Vagina (tissue), 2 donors: ENCODE measurements around the gene GRIK2. TPM values are rescaled to one million over a fixed set of nuclear protein-coding genes. Genes with fewer than 3 reads are reported as not detected.

Source experiments
- DNase-seq, 2 donors: peaks; one replicate each; pipeline ENCODE4 v3.0.0-alpha.2; 2017; ENCODE audit errors: extremely low spot score in 2 of 2
- H3K27ac ChIP-seq: fragments of 200-600 bp; sonication (generic); one replicate; pipeline ENCODE4 v1.5.1; 2019
- H3K27me3 ChIP-seq: fragments of 200-600 bp; sonication (generic); one replicate; pipeline ENCODE4 v1.5.1; 2019
- H3K36me3 ChIP-seq, 2 donors: fragments of 200-600 bp; sonication (generic); one replicate each; pipeline ENCODE4 v1.5.1; 2017 to 2019
- H3K4me1 ChIP-seq: fragments of 200-600 bp; sonication (generic); one replicate; pipeline ENCODE4 v1.5.1; 2019
- H3K4me3 ChIP-seq, 2 donors: fragments of 200-600 bp; sonication (generic); 1 replicate in 1 of 2; 2 replicates in 1 of 2; pipeline ENCODE4 v1.5.1; 2016 to 2019
- H3K9me3 ChIP-seq: fragments of 200-600 bp; sonication (generic); one replicate; pipeline ENCODE4 v1.5.1; 2019
- CTCF ChIP-seq, 3 experiments: fragments of 450-650 bp in 2 of 3; fragments of 200-600 bp in 1 of 3; sonication (generic) in 1 of 3; IDR thresholded peaks; one replicate each; pipeline ENCODE4 v1.5.1; 2017 to 2019; ENCODE audit warnings: antibody characterized with exemption in 3 of 3, mild to moderate bottlenecking in 2 of 3, moderate library complexity in 2 of 3
- POLR2A ChIP-seq, 2 donors: fragments of 450-650 bp; IDR thresholded peaks; one replicate each; pipeline ENCODE4 v1.6.1; 2017; ENCODE audit warnings: antibody characterized with exemption in 2 of 2, mild to moderate bottlenecking in 2 of 2, moderate library complexity in 2 of 2
- POLR2AphosphoS5 ChIP-seq, 2 donors: sonication (generic); formaldehyde crosslinking; IDR thresholded peaks; one replicate each; pipeline ENCODE4 v1.9.0; 2017; ENCODE audit warnings: antibody characterized with exemption in 2 of 2, mild to moderate bottlenecking in 2 of 2, low read depth in 1 of 2; ENCODE audit not compliant: insufficient read depth in 1 of 2
- intact Hi-C: fragments of 100-400 bp; cut with DNase I; formaldehyde crosslinking; loops from one replicate; pipeline ENCODE4 v1.15.1; 2023
- total RNA-seq: library from RNA; depleted of rRNA; stranded (reverse); fragments of >200 nt; gene quantifications from one replicate; pipeline ENCODE4 v1.2.3, GENCODE V29; 2016

Gene GRIK2
- total RNA-seq, 1 donor from 2014 or later, result 8.8 TPM

GRCh38 chr6:101422811-101423210 is 29.3 kb downstream of the GRIK2 start:
- no peak for DNase-seq
- H3K4me3 ChIP-seq, result no peak overlapping the region
- no peaks in the 10 kb centered on the region for H3K4me1 ChIP-seq
- TF ChIP-seq POLR2A (IDR thresholded peaks at IDR 0.05) (no peak), POLR2AphosphoS5 (IDR thresholded peaks at IDR 0.05; ENCODE audit: insufficient read depth in 1 of 2, low read depth in 1 of 2) (no peak), CTCF (IDR thresholded peaks at IDR 0.05) (no peak)
- H3K9me3 ChIP-seq, result no peaks in the 10 kb centered on the region
- H3K27me3 ChIP-seq, result no peaks in the 10 kb centered on the region
- no peak overlapping the region for H3K27ac ChIP-seq
- H3K36me3 ChIP-seq, result no peaks in the 10 kb centered on the region
- intact Hi-C loops, result no loop called here

GRCh38 chr6:101429270-101429669 is 35.8 kb downstream of the GRIK2 start:
- intact Hi-C loops, result no loop called here

GRCh38 chr6:101429845-101430244 is 36.3 kb downstream of the GRIK2 start:
- intact Hi-C loops, result no loop called here
- Histone ChIP-seq H3K4me1 (no peaks in the 10 kb centered on the region), H3K36me3 (no peaks in the 10 kb centered on the region), H3K27me3 (no peaks in the 10 kb centered on the region), H3K27ac (no peak overlapping the region), H3K4me3 (no peak overlapping the region), H3K9me3 (no peaks in the 10 kb centered on the region)
- DNase-seq, result no peak
- no peak for TF ChIP-seq POLR2A (IDR thresholded peaks at IDR 0.05)
- no peak for TF ChIP-seq CTCF (IDR thresholded peaks at IDR 0.05)
- no peak for TF ChIP-seq POLR2AphosphoS5 (IDR thresholded peaks at IDR 0.05; ENCODE audit: insufficient read depth in 1 of 2, low read depth in 1 of 2)

More at GRCh38 chr6:101429270-101429669, 35.8 kb downstream of the GRIK2 start:
- no peak for DNase-seq
- TF ChIP-seq POLR2A (IDR thresholded peaks at IDR 0.05), result no peak
- TF ChIP-seq CTCF (IDR thresholded peaks at IDR 0.05), result no peak
- TF ChIP-seq POLR2AphosphoS5 (IDR thresholded peaks at IDR 0.05; ENCODE audit: insufficient read depth in 1 of 2, low read depth in 1 of 2), result no peak
- H3K27me3 ChIP-seq, result no peaks in the 10 kb centered on the region
- no peaks in the 10 kb centered on the region for H3K9me3 ChIP-seq
- no peaks in the 10 kb centered on the region for H3K36me3 ChIP-seq
- H3K27ac ChIP-seq, result no peak overlapping the region
- H3K4me1 ChIP-seq, result no peaks in the 10 kb centered on the region
- no peak overlapping the region for H3K4me3 ChIP-seq

- Histone ChIP-seq H3K4me3 (no peak overlapping the region), H3K9me3 (no peaks in the 10 kb centered on the region), H3K4me1 (no peaks in the 10 kb centered on the region), H3K27ac (no peak overlapping the region), H3K36me3 (no peaks in the 10 kb centered on the region), H3K27me3 (no peaks in the 10 kb centered on the region)
- no peak for DNase-seq
- intact Hi-C loops, result no loop called here
- TF ChIP-seq POLR2AphosphoS5 (IDR thresholded peaks at IDR 0.05; ENCODE audit: insufficient read depth in 1 of 2, low read depth in 1 of 2), result no peak
- TF ChIP-seq POLR2A (IDR thresholded peaks at IDR 0.05), result no peak
- no peak for TF ChIP-seq CTCF (IDR thresholded peaks at IDR 0.05)
Observed at GRCh38 chr6:101433141-101433540, 39.6 kb downstream of the GRIK2 start.

GRCh38 chr6:101434601-101435000 is 41.1 kb downstream of the GRIK2 start:
- TF ChIP-seq CTCF (IDR thresholded peaks at IDR 0.05) (no peak), POLR2A (IDR thresholded peaks at IDR 0.05) (no peak), POLR2AphosphoS5 (IDR thresholded peaks at IDR 0.05; ENCODE audit: insufficient read depth in 1 of 2, low read depth in 1 of 2) (no peak)
- Histone ChIP-seq H3K9me3 (no peaks in the 10 kb centered on the region), H3K4me1 (no peaks in the 10 kb centered on the region), H3K27ac (no peak overlapping the region), H3K4me3 (no peak overlapping the region), H3K27me3 (no peaks in the 10 kb centered on the region), H3K36me3 (no peaks in the 10 kb centered on the region)
- intact Hi-C loops, result no loop called here
- DNase-seq, result no peak
